ENCODE data around the gene RSPH1.

The RSPH1 gene

DNA sequence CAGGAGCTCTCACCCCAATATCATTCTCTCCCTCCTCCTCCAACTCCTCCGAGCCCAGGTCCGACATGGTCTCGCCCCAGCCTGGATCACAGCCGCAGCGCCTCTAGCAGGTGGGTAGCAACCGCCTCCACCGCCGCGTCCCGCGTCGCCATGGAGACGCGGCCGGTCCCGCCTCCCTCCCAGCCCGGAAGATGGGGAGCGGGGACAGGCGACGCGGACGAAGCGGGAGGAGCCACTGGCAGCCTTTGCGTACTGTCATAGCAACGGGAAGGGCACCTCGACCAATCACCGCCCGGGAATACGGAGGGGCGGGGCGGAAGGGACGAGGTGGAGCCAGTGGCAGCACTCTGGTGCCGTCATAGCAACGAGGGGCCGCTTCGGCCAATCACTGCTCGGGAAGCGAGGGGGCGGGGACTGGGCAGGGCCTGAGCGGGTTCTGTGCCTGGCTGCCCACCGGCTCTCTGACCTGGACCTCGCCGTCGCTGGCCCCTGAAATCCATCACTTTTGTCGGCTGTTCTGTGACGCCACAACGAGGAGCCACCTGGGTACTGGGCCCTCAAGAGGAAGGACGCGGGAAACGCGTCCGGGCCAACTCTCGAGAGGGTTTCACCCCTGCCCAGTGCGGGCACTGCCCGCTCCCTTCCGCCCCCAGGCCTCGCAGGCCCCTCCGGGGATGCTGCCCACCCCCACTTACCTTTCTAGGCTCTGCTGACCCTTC is at the start of gene RSPH1:
Gene RSPH1, minus strand, starts transcription at position 105 of the 719 bp plus-strand sequence. Its CDS starts 38 bp downstream, at position 67.
- peak; percentile 100 for DNase-seq (ENCODE audit: low spot score)

DNA sequence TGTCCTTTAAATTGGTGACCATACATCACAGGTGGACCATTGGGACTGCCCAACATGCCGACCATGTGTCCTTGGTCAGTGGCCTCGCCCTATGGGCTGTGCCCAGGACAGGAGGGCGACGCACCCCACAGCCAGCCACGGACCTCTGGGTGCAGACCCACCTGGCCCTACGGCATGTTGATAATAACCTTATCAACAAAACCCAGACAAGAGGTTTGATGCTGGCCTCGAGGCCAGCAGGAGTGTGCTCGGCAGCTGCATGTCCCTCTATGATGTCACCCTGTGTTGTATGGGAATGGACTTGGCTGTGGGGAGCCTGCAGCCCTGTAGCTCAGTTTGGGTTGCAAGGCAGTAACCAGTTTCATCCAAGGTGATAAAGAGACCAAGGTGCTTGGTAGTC is 49.7 kb upstream of the RSPH1 start:
- no peak for DNase-seq (ENCODE audit: low spot score)

DNA sequence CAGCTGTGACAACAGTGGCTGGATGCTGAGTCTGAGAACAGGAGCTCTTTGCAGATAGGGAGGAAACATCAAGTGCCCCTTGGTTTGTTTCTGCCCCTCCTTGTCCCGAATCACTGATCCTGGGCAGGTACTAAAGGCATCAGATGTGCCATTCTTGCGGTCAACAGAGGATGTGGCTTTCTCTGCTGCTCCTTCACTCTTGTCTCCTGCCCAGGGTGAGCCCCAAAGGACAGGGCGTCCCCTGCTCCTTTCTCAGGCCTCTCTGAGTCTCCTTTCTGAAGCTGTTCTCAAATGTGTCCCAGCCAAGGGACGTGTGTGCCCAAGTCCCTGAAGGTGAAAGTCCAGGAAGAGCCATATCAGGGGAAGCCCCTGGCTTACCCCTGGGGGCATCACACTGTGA is 49.3 kb upstream of the RSPH1 start:
- no peak for DNase-seq (ENCODE audit: low spot score)

DNA sequence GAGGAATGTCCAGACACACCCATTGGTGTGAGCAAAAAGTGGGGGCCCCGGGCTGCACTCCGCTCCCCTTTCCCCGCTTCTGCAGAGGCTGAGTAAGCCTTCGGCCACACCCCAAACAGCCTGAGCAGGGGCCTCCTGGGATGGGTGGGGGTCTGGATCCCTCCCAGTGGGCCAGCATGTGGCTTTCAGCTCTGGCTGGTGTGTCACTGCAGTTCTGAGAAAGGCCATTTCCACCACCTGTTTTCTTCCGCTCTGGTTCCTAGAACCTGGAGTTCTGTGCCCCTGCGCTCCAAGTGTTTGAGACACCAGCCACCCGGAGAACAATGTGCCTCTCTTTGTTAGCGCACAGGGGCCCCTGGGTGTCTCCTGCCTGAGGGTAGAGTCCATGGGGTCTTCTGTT is 48.5 kb upstream of the RSPH1 start:
- no peak for DNase-seq (ENCODE audit: low spot score)

DNA sequence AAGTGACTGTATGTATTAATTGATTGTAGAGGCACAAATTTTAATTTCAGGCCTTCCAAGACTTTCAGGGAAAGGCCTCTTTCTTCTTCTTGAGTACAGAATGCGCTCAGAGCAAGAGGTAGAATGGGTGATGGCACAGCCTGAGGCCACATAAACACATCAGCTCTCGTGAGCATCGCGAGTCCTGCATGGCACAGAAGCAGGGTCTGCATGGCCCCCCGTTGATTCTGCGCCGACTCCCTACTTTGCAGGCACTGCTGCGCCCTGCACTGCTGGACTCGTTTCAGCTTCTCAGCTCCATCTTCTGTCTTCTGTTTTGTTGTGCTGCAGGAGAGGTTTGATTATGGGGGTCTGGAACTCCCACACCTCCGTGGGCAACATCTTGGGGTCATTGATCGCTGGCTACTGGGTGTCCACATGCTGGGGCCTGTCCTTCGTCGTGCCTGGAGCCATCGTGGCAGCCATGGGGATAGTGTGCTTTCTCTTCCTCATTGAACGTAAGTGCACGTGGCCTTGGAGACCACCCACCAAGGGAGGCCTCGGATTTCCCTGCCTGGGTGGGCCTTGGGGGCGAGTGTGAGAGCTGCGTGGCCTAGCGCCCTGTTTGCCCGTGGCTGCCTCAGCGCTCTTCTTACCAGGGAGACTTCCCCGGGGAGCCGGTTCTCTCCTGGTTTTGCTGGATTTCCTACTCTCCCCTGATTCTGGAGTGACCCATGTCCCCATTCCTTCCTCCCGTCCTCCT is 47.3 kb upstream of the RSPH1 start:
- no peak for DNase-seq (ENCODE audit: low spot score)

DNA sequence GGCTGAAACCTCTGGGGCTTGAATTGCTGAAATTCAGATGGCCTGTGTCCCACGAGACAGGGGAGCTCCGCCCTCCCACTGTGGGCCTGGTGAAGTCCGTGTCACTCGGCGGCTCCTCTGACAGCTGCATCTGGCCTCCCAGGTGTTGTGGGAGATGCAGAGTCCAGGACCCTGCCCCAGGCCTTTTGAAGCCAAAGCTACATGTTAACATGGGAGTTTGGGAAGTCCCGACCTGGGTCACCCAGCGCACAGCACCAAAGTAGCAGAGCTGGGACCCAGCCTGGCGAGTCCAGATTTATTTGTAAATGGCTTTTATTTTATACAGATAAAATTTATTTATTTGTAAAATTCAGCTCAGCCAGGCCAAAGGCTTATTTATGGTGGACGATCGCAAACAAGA is 46.6 kb upstream of the RSPH1 start:
- DNase-seq (ENCODE audit: low spot score): no peak

DNA sequence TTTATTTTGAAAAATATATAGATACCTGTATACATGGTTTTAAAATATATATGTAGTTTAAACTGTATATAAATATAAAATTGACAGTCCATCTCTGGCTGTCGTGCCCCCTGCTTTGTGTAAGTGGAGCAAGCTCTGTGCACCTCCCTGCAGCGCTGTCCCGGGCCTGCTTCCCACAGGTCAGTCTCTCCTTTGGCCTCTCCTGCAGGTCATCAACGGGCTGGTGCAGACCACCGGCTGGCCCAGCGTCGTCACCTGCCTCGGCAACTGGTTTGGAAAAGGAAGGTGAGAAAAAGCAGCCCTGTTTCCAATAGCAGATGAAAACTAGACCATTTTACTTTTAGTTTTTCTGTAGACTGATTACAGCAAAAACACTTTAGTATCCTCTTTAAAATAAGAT is 46.2 kb upstream of the RSPH1 start:
- no peak for DNase-seq (ENCODE audit: low spot score)

DNA sequence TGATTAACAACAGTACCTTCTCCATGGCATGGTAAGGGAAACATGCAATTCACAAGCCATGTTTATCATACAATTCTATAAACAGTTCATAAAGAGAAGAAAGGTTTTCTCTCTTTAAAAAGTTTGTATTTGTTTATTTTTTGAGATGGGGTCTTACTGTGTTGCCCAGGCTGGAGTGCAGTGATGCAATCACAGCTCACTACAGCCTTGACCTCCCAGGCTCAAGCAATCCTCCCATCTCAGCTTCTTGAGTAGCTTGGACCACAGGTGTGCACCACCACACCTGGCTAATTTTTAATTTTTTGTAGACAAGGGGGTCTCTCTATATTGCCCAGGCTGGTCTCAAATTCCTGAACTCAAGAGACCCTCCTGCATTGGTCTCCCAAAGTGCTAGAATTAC is 45.6 kb upstream of the RSPH1 start:
- DNase-seq (ENCODE audit: low spot score): no peak

DNA sequence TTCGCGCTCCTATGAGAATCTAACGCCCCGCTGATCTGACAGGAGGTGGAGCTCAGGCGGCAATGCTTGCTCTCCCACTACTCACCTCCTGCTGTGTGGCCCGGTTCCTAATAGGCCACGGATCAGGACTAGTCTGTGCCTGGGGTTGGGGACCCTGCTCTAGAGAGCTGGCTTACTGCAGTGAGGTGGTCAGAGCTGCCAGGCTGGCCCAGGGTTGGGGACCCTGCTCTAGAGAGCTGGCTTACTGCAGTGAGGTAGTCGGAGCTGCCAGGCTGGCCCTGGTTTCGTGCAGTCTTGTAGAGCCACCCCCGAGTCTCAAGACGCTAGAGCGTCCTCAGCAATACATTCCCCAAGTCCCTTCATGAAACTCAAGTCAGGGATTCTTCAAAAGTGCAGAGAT is 45.1 kb upstream of the RSPH1 start:
- DNase-seq (ENCODE audit: low spot score): no peak

DNA sequence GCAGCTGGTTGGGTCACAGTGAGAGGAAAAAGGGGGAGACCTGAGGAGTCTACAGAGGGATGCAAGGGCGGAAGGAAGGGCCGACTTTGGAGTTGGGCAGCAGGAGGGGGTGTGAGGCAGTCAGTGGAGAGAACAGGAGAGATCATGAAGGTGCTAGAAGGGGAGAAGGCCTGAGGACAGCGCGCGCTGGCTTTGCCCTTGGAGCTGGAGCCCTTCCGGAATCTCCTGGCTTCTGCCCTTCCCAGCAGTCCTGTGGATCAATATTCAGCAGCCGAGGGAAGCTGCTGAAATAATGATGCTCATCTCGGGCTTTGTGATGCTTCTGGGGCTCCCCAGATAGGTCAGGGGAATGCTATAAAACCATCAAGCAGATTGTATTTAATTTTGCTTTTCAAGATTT is 44.4 kb upstream of the RSPH1 start:
- DNase-seq (ENCODE audit: low spot score): no peak

DNA sequence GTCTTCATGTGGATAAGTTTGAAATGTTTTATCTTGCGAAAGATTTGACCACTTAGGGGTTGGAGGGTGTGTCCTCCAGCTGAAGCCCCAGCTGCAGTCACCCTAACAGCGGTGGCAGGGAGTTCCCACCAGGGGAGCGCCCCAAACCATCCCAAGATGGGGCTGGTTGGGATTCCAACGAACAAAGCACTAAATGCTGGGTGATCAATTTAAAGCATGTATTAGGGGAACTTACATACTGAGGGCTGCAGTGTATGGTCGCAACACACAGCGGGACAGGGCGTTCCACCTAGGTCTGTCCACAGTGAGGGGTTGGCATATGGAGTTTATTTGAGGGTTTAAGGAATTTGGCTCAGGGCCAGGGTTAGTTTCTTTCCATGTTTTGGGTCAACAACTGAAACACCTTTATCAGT is 43.9 kb upstream of the RSPH1 start:
- no peak for DNase-seq (ENCODE audit: low spot score)

DNA sequence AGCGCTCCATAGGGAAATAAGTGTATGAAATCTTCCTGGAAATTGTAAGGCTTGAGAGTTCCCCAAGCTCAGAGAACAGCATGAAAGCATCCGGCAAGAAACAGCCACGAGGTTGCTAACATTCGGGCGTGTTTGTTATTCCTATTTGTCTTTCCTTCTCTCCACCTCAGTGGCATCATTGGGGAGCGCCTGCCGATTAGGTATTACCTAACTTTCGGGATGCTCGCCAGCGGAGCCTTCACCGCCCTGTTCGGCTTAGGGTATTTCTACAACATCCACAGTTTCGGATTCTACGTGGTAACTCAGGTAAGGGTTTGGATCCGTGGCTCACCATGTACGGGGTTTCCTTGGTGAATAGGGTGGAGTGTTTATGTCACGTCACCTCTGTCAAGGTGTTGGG is 43.3 kb upstream of the RSPH1 start:
- DNase-seq (ENCODE audit: low spot score): no peak

DNA sequence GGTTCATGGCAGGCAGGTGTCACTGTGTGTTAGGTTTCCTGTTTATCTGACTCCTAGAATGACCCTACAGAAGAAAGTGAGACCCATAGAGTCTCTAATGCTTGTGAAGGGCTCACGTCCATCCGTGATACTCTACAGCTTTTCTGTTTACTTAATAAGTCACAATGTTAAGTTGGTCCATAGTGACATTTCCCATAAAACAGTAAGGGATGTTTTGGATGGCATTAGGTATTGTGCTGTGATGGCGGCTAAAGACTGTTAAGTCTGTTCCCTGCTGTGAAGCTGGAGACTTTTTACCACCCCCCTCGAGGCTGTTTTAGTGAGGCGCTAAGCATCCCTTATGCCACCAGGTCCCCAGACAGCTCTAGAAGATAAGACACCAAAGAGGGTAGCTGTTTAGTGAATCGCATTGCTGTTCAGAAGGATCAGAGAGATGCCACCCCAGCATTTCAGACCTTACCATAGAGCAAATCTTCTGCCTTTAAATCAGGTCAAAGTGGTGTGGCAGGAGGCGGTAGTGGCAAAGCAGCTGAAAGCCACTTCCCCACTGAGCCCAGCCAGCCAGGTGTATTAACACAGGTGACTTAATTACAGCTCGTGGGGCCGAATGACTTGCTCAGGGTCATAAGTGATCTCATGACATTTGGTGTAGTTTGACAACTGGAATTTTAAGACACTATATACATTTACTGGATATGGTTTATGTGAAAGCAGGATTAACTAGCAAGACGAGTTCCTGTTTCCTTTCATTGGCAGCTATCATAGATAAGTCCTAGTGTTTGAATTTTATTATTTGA is 42.7 kb upstream of the RSPH1 start:
- DNase-seq (ENCODE audit: low spot score): no peak

DNA sequence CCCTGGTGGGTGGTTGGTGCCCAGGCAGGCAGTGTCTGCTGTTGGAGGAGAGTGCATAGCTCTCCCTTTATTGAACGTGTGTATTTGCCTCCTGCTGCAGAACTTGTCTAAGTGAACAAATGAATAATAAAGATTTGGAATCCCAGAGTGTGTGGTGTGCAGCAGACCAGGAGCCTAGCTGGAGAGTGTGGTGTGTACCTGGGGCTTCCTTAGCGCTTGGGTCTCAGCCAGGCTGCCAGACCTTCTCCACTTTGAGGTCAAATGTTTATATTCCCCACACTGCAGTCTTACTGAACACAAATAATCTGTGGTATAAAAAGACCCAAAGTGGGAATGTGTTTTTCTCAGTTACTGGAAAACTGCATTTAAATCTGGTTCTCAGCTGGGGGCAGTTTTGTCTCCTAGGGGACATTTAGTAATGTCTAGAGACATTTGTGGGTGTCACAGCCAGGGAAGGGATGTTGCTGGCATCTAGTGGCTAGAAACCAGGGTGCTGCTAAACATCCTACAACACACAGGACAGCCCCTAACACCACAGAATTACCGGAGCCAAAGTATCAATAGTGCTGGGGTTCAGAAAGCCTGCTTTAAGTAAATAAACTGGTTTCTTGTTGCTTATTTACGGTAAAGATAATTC is 41.2 kb upstream of the RSPH1 start:
- DNase-seq (ENCODE audit: low spot score): peak; percentile 57

DNA sequence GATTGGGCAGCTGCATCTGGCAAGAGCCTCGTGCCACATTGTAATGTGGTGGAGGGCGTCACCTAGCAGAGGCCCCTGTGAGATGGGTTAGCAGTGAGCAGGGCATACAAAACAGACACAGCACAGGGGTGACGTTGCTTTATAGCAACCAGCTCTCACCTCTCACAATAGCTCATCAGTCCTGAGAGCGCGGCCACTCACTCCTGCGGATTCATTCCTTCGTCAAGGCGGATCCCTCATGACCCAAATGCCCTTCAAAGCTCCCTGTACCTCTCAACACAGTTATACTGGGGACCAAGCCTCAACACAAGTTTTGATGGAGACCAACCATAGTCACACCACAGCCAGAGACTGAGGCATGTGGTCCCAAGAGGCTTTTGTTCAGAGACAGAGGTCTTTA is 40.6 kb upstream of the RSPH1 start:
- DNase-seq (ENCODE audit: low spot score): no peak

DNA sequence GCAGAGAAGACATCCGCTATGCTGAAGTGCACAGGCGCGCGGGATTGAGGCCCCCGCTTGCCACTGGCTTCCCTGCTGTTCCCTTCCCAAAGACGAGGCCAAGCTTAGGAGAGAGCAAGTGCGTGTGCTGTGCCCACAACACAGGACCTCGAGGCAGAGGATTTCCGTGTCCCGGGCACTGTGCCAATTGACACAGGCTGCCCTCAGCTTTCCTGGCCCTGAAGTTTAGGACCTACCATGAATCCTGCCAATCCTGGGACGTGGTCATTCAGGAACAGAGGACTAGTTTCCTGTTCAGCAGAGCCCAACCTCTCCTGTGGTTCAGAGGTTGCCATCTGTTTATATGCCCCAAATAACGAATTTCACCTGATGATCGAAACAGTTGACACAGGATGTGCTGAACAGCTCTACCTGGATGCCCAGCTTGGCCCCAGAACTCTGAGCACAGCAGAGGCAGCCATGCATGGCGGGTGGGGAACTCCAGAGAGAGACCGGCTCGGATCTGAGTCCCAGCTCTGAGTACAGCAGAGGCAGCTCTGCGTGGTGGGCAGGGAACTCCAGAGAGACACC is 39.7 kb upstream of the RSPH1 start:
- no peak for DNase-seq (ENCODE audit: low spot score)

DNA sequence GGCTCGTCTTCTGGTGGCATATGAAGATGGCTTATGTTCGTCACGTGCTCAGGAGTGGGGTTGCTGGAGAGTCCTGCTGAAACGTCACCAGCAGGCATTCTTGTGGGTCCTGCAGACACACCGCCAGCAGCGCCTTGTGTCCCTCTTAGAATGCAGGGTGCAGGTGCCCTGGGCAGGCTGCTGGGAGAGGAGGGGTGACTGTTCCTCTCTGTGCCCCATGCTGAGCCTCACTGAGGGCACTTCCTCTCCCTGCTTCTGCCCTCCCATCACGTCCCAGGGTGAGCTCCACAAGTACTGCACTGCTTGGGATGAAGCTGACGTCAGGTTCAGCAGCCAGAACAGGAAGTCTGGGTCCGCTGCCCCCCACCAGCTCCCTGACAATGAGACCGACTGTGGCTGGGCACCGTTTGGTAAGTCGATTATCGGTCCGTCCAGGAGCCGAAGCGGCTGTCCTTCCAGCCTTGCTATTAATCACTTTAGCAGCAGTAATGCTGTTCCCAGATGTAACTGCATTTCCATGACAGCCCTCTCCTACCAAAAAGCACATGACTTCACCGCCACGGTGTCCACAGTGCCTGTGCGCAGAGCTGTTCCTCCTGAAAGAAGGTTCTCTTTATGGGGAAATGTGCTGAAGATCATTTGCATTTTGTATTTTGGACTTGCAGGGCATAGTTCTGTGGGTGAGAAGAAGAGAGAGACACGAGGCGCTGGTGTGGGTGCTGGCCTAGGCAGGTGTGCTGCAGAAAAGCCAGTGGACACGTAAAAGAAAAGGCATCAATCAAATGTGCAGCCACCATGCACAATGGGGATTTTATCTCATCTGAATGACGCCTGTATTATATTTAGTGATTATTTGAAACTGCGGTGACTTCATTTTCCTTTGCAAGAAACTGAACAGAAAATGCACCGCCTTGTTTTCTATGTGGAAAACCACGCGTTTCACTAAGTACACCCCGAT is 38.7 kb upstream of the RSPH1 start:
- DNase-seq (ENCODE audit: low spot score): peak; percentile 67

DNA sequence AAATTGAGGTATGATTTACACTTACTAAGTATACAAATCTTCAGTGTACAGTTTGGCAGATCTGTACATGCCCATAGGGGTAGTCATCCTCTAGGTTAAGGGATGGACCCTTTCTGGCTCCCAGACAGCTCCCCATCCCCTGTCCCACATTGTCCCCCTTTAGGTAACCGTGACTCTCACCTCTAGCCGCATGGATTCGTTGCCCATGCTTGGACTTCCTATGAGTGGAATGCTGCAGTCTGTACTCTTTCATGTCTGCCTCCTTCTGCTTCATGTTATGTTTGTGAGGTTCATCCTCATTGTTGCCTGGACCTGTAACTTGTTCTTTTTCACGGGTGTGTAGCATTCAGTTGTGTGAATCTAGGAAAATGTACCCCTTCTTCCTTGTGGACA is 37.9 kb upstream of the RSPH1 start:
- no peak for DNase-seq (ENCODE audit: low spot score)

DNA sequence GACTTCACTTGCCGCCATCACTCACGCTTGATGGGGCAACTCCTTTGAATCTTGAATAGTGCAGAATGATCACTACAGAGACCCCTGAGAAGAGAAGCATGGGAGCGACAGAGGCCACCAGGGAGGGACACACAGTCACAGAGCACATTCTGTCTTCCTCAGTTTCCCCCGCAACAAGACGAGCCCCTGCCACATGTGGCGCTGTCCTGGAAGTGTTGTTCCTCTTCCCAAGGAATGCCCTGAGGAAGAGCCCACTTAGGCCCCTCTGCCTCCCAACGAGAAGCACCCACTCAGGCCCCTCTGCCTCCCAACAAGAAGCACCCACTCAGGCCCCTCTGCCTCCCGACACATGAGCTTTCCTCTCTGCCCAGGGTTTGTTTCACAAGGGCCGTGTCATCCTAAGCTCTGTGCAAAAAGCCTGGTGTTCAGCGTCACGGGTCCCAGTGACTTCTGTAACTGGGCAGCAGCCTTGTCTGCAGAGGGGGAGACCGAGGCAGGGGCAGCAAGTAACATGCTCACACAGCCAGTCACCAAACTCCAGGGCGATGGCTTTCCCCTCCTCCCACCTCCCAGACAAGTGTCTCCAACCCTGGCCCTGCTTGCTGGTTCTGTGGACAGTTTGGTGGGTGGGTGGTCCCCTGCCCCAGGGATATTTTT is 37.4 kb upstream of the RSPH1 start:
- no peak for DNase-seq (ENCODE audit: low spot score)

DNA sequence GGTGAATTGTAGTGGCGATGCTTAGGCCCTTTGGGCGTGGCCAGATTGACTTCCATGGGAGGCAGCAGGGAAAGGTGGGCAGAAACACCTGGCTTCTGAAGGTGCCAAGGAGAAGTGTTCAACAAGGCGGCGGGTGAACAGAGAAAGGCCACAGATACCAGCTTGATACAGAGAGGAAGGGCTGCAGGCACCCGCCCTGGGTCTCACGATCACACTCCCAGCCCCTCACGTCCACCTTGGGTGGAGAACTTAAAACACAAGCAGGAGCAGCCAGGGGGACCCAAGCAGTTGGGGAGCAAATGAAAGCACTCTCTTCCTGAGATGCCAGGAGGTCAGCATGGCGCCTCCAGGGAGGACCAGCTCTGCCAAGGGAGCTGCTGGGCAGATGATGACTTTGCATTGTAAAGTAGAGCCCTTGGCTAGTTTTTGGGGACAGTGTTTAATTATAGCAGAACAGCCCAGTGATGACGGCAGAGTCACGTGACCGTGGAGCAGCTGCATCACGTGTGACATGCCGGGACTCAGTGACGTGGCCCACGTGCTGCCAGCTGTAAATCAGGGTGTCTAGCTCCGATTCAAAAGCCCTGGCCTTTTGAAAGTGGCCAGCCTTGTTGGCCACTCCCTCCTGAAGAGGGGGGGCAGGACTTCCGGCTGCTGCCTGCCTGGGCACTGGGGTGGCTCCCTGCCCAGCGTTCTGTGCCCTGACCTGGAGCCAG is 36.6 kb upstream of the RSPH1 start:
- peak; percentile 84 for DNase-seq (ENCODE audit: low spot score)

Data from Ammon's horn (tissue), 1 donor.